Measurements from ENCODE around the gene ARHGAP6.

DNA sequence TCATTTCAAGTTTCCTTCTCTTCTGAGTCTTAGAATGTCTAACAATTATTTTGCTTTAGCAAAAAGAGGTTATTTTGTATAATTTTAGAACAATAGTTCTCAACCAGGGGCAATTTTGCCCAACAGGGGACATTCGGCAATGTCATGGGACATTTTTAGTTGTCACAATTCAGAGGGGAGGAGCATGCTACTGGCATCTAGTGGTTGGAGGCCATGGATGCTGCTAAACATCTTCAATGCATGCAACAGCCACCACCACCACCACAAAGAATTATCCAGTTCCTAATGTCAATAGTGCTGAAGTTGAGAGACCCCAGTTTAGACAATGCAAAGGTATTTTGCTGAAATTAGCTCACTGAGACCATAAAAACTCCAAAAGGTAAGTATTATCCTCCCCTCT lies 122.5 kb downstream of the ARHGAP6 start:
- TF ChIP-seq, protein P1, sequence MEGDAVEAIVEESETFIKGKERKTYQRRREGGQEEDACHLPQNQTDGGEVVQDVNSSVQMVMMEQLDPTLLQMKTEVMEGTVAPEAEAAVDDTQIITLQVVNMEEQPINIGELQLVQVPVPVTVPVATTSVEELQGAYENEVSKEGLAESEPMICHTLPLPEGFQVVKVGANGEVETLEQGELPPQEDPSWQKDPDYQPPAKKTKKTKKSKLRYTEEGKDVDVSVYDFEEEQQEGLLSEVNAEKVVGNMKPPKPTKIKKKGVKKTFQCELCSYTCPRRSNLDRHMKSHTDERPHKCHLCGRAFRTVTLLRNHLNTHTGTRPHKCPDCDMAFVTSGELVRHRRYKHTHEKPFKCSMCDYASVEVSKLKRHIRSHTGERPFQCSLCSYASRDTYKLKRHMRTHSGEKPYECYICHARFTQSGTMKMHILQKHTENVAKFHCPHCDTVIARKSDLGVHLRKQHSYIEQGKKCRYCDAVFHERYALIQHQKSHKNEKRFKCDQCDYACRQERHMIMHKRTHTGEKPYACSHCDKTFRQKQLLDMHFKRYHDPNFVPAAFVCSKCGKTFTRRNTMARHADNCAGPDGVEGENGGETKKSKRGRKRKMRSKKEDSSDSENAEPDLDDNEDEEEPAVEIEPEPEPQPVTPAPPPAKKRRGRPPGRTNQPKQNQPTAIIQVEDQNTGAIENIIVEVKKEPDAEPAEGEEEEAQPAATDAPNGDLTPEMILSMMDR (IDR thresholded peaks at IDR 0.05): no peak
- TF ChIP-seq POLR2AphosphoS5 (IDR thresholded peaks at IDR 0.05) (no peak), POLR2A (IDR thresholded peaks at IDR 0.05) (no peak), EP300 (IDR thresholded peaks at IDR 0.05) (no peak)
